Muscle of leg (tissue), 11 donors: ENCODE measurements around the gene GPC2. TPM values are rescaled to one million over a fixed set of nuclear protein-coding genes. Genes with fewer than 3 reads are reported as not detected.
"Not testable (repeated sequence)": the region's sequence is repeated elsewhere in the genome, so short reads cannot be mapped to it uniquely, and the experiment has no call there.

Experiments
- DNase-seq: peaks from one replicate; pipeline ENCODE4 v3.0.0; 2013
- H3K27ac ChIP-seq: one replicate; pipeline ENCODE4 v1.5.1; 2013; ENCODE audit warnings: mild to moderate bottlenecking, low read length, control low read depth
- H3K27me3 ChIP-seq: one replicate; pipeline ENCODE4 v1.6.1; 2013; ENCODE audit warnings: low read length; ENCODE audit not compliant: control insufficient read depth, insufficient read depth
- H3K36me3 ChIP-seq: one replicate; pipeline ENCODE4 v1.6.1; 2013; ENCODE audit warnings: low read length; ENCODE audit not compliant: control insufficient read depth, insufficient read depth
- H3K4me1 ChIP-seq: one replicate; pipeline ENCODE4 v1.6.1; 2013; ENCODE audit warnings: low read length; ENCODE audit not compliant: control insufficient read depth, insufficient read depth
- H3K4me3 ChIP-seq: one replicate; pipeline ENCODE4 v1.5.1; 2013; ENCODE audit warnings: low read length, control low read depth
- H3K9me3 ChIP-seq: replicated peaks from 2 replicates; pipeline ENCODE4 v1.6.1; 2013; ENCODE audit warnings: low read depth, low read length; ENCODE audit not compliant: control insufficient read depth
- WGBS: methylation state at CpG from one replicate; pipeline ENCODE4 v1.1.5; 2013; ENCODE audit warnings: missing lambda C conversion rate; ENCODE audit not compliant: insufficient coverage; 5-methylcytosine and 5-hydroxymethylcytosine counted together
- polyA plus RNA-seq, 8 donors: library from polyadenylated mRNA; unstranded; fragments of 120-200 nt; gene quantifications; one replicate each; pipeline versions ENCODE4 v1.2.1 to v1.2.3, GENCODE V29; 2013; ENCODE audit warnings: inconsistent platforms in 1 of 8, low replicate concordance in 1 of 8; ENCODE audit not compliant: insufficient read length in 8 of 8, insufficient read depth in 1 of 8
- total RNA-seq: library from RNA; stranded (reverse); fragments of 120-200 nt; gene quantifications from one replicate; pipeline ENCODE4 v1.2.4, GENCODE V29; 2013

GPC2 gene
- total and polyA plus RNA-seq, 9 donors: 3.9 to 11.2 (median 8.0) TPM

- Histone ChIP-seq H3K36me3 (peaks cover 5% of the 10 kb centered on the region), H3K27ac (no peak overlapping the region), H3K4me1 (peaks cover 26% of the 10 kb centered on the region), H3K9me3 (no peaks in the 10 kb centered on the region), H3K4me3 (no peak overlapping the region), H3K27me3 (no peaks in the 10 kb centered on the region)
- no peak for DNase-seq
- WGBS: 48% methylated on average over 4 of the region's 6 CpGs
These were observed 31.8 kb upstream of the GPC2 start for GRCh38 chr7:100208911-100209408.

GRCh38 chr7:100204454-100204853, 27.3 kb upstream of the GPC2 start:
- H3K27me3 ChIP-seq: no peaks in the 10 kb centered on the region
- peak; percentile 69 for DNase-seq
- peaks cover 16% of the 10 kb centered on the region for H3K4me1 ChIP-seq
- H3K36me3 ChIP-seq: no peaks in the 10 kb centered on the region
- H3K27ac ChIP-seq: peak overlapping the region; percentile 25
- WGBS: 51% methylated on average over 6 of the region's 9 CpGs
- H3K4me3 ChIP-seq: no peak overlapping the region
- no peaks in the 10 kb centered on the region for H3K9me3 ChIP-seq

GRCh38 chr7:100200693-100201092, 23.5 kb upstream of the GPC2 start:
- H3K36me3 ChIP-seq: no peaks in the 10 kb centered on the region
- WGBS: 87% methylated on average over 8 of the region's 11 CpGs
- DNase-seq: no peak
- H3K27ac ChIP-seq: no peak overlapping the region
- no peaks in the 10 kb centered on the region for H3K27me3 ChIP-seq
- H3K9me3 ChIP-seq: no peaks in the 10 kb centered on the region
- H3K4me1 ChIP-seq: peaks cover 10% of the 10 kb centered on the region
- H3K4me3 ChIP-seq: no peak overlapping the region

- WGBS: 81% methylated on average over 3 of the region's 10 CpGs
- Histone ChIP-seq H3K27ac (no peak overlapping the region), H3K4me1 (no peaks in the 10 kb centered on the region), H3K27me3 (no peaks in the 10 kb centered on the region), H3K36me3 (no peaks in the 10 kb centered on the region), H3K4me3 (no peak overlapping the region), H3K9me3 (no peaks in the 10 kb centered on the region)
- DNase-seq: no peak
These were observed 21.1 kb upstream of the GPC2 start for GRCh38 chr7:100198266-100198665.

- 89% methylated on average over 1 of the region's 6 CpGs for WGBS
- H3K36me3 ChIP-seq, H3K4me3 ChIP-seq, H3K9me3 ChIP-seq, DNase-seq, H3K4me1 ChIP-seq, H3K27me3 ChIP-seq, H3K27ac ChIP-seq: not testable (repeated sequence)
These were observed 18.7 kb upstream of the GPC2 start for GRCh38 chr7:100195901-100196322.

- Histone ChIP-seq H3K27ac (no peak overlapping the region), H3K4me3 (no peak overlapping the region), H3K36me3 (no peaks in the 10 kb centered on the region), H3K9me3 (no peaks in the 10 kb centered on the region), H3K4me1 (no peaks in the 10 kb centered on the region), H3K27me3 (no peaks in the 10 kb centered on the region)
- no peak for DNase-seq
- no CpG with 5 or more reads among the region's 2 CpGs for WGBS
These were observed 18.0 kb upstream of the GPC2 start for GRCh38 chr7:100195222-100195621.

GRCh38 chr7:100192969-100193368, 15.8 kb upstream of the GPC2 start:
- no peaks in the 10 kb centered on the region for H3K9me3 ChIP-seq
- no peaks in the 10 kb centered on the region for H3K27me3 ChIP-seq
- no peak overlapping the region for H3K4me3 ChIP-seq
- DNase-seq: no peak
- WGBS: 60% methylated on average over 2 of the region's 3 CpGs
- H3K4me1 ChIP-seq: no peaks in the 10 kb centered on the region
- H3K36me3 ChIP-seq: no peaks in the 10 kb centered on the region
- no peak overlapping the region for H3K27ac ChIP-seq

GRCh38 chr7:100192281-100192862, 15.2 kb upstream of the GPC2 start:
- H3K27me3 ChIP-seq, H3K9me3 ChIP-seq, H3K36me3 ChIP-seq, H3K27ac ChIP-seq, H3K4me1 ChIP-seq, H3K4me3 ChIP-seq, DNase-seq: not testable (repeated sequence)
- 87% methylated on average over 2 of the region's 6 CpGs for WGBS

- no peaks in the 10 kb centered on the region for H3K9me3 ChIP-seq
- H3K27me3 ChIP-seq: no peaks in the 10 kb centered on the region
- no peak overlapping the region for H3K27ac ChIP-seq
- no peaks in the 10 kb centered on the region for H3K4me1 ChIP-seq
- WGBS: no CpG with 5 or more reads among the region's 2 CpGs
- no peaks in the 10 kb centered on the region for H3K36me3 ChIP-seq
- no peak for DNase-seq
- H3K4me3 ChIP-seq: no peak overlapping the region
These were observed 14.6 kb upstream of the GPC2 start for GRCh38 chr7:100191775-100192174.

GRCh38 chr7:100190048-100190711, 13.0 kb upstream of the GPC2 start:
- peak overlapping the region; percentile 17 for H3K27ac ChIP-seq
- H3K27me3 ChIP-seq: no peaks in the 10 kb centered on the region
- no peak overlapping the region for H3K4me3 ChIP-seq
- H3K9me3 ChIP-seq: no peaks in the 10 kb centered on the region
- no peaks in the 10 kb centered on the region for H3K4me1 ChIP-seq
- no peaks in the 10 kb centered on the region for H3K36me3 ChIP-seq
- DNase-seq: peak; percentile 78
- WGBS: 30% methylated on average over 2 of the region's 4 CpGs
